ENCODE measurements around the gene HSD17B11. TPM values are rescaled to one million over a fixed set of nuclear protein-coding genes. Genes with fewer than 3 reads are reported as not detected.
A peak's percentile ranks its signal among the peaks of the same experiment; 100 is the strongest.
"Not testable (repeated sequence)": the region's sequence is repeated elsewhere in the genome, so short reads cannot be mapped to it uniquely, and the experiment has no call there.

Gene HSD17B11
- total RNA-seq, 1 donor from 2014 or later = 23.2 TPM

- DNase-seq (ENCODE audit: extremely low read depth, low read depth, low spot score) = no peak
These were observed 15.5 kb upstream of the HSD17B11 start for GRCh38 chr4:87406462-87406861.

DNA sequence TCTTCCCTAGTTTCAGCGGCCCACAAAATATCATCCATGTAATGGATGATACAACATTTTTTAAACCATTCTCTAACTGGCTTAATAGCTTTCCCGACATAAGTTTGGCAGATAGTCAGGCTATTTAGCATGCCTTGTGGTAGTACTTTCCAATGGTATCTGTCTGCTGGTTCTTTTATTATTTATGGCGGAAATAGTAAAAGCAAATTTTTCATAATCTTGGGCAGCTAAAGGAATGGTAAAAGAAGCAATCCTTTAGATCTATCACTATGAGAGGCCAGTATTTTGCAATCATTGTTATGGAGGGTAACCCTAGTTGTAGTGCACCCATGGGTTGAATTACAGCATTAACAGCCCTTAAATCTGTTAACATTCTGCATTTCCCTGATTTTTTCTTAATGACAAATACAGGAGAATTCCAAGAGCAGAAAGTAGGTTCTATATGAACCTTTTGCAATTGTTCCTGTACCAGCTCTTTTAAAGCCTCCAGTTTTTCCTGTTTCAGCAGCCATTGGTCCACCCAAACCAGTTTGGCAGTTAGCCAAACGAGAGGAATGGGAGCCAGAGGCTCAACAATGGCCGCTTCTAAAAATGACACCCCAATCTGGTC, 14.3 kb upstream of the HSD17B11 start:
- no peak for DNase-seq (ENCODE audit: extremely low read depth, low read depth, low spot score)

DNA sequence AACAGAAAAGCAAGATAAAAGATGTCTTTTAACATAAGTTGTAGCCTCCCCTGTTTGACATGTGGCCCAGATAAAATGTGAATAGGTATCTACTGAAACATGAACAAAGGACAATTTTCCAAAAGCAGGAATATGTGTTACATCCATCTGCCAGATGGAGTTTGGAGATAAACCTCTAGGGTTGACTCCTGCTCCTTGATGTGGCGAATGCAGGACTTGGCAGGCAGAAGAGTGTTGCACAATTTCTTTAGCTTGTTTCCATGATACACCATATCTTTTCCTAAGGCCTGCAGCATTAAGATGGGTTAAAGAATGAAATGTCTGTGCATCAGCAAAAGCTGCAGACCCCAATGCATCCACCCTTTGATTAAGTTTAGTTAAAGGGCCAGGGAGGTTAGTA, 12.7 kb upstream of the HSD17B11 start:
- not testable (repeated sequence) for DNase-seq (ENCODE audit: extremely low read depth, low read depth, low spot score)

DNA sequence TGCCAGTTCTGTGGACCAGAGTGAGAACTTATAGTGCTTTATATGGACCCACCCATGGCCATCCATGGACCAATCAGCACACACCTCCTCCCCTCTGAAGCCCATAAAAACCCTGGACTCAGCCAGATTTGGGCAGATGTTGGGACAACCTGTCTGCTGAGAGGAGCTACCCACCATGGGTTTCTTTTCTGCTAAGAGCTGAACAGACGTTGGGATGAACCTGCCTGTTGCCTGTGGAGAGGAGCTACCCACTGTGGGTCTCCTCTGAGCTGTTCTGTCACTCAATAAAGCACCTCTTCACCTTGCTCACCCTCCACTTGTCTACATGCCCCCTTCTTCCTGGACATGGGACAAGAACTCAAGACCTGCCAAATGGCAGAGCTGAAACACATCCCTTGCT, 9.0 kb upstream of the HSD17B11 start:
- DNase-seq (ENCODE audit: extremely low read depth, low read depth, low spot score) = no peak

GRCh38 chr4:87399148-87399547, 8.2 kb upstream of the HSD17B11 start:
- DNase-seq (ENCODE audit: extremely low read depth, low read depth, low spot score) = no peak

DNA sequence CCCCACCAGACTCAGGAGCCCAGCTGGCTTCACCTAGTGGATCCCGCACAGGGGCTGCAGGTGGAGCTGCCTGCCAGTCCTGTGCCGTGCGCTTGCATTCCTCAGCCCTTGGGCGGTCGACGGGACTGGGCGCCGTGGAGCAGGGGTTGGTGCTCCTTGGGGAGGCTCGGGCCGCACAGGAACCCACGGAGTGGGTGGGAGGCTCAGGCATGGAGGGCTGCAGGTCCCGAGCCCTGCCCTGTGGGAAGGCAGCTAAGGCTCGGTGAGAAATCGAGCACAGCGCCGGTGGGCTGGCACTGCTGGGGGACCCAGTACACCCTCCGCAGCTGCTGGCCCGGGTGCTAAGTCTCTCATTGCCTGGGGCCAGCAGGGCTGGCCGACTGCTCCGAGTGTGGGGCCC, 4.9 kb upstream of the HSD17B11 start:
- DNase-seq (ENCODE audit: extremely low read depth, low read depth, low spot score) = not testable (repeated sequence)

- DNase-seq (ENCODE audit: extremely low read depth, low read depth, low spot score) = not testable (repeated sequence)
These were observed 4.1 kb upstream of the HSD17B11 start for GRCh38 chr4:87395073-87395472.

GRCh38 chr4:87392183-87392582, 1.2 kb upstream of the HSD17B11 start:
- DNase-seq (ENCODE audit: extremely low read depth, low read depth, low spot score) = no peak

GRCh38 chr4:87391576-87392054, 627 bp upstream of the HSD17B11 start:
- no peak for DNase-seq (ENCODE audit: extremely low read depth, low read depth, low spot score)

- DNase-seq (ENCODE audit: extremely low read depth, low read depth, low spot score) = no peak
These were observed 467 bp downstream of the HSD17B11 start for GRCh38 chr4:87390551-87390890.

- not testable (repeated sequence) for DNase-seq (ENCODE audit: extremely low read depth, low read depth, low spot score)
These were observed 933 bp downstream of the HSD17B11 start for GRCh38 chr4:87390055-87390454.

GRCh38 chr4:87388901-87389300, 2.1 kb downstream of the HSD17B11 start:
- no peak for DNase-seq (ENCODE audit: extremely low read depth, low read depth, low spot score)

- DNase-seq (ENCODE audit: extremely low read depth, low read depth, low spot score) = no peak
These were observed 3.8 kb downstream of the HSD17B11 start for GRCh38 chr4:87387237-87387636.

- not testable (repeated sequence) for DNase-seq (ENCODE audit: extremely low read depth, low read depth, low spot score)
These were observed 6.4 kb downstream of the HSD17B11 start for GRCh38 chr4:87384466-87385132.

GRCh38 chr4:87382931-87383330, 8.1 kb downstream of the HSD17B11 start:
- DNase-seq (ENCODE audit: extremely low read depth, low read depth, low spot score) = no peak

GRCh38 chr4:87382116-87382515, 8.9 kb downstream of the HSD17B11 start:
- DNase-seq (ENCODE audit: extremely low read depth, low read depth, low spot score) = no peak

DNA sequence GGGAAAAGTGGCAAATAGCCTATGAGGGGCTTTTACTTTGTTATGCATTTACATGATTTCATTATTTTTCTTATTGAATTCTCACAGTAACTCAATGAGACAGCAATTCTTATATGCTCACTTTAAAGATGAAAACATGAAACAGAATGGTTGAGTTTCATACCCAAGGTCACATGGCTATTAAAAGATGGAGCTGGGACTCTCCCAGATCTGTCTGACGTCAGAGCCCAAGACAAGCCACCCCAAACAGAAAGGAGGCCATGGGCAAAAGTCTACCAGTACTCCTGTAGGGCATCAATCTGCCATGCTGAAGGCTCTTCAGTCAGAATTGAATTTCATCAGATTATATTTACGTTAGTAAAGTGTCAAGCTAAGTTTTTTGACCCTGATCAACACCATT, 13.2 kb downstream of the HSD17B11 start:
- DNase-seq (ENCODE audit: extremely low read depth, low read depth, low spot score) = no peak

DNA sequence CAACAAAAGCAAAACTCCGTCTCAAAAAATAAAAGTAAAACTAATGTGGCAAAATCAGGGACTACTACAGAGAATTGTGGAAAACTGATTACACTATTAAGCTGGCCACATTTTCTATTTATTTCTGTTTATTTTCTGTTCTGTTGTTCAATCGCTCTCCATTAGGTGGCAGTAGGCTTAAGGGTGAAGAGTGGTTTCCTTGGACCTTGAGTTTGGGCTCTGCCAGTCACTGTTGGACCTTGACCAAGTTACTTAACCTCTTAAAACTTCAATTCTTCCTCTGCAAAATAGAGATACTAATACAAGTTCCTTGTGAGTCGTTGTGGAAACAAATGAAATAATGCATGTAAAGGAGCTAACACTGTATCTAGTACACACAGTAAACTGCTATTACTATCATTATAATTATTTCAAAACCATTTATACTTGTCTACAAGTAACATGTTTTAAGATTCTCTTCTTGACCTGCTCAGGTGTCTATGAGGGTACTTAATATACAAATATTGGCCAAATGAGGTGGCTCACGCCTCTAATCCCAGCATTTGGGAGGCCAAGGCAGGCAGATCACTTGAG, 15.2 kb downstream of the HSD17B11 start:
- DNase-seq (ENCODE audit: extremely low read depth, low read depth, low spot score) = peak; percentile 29

- no peak for DNase-seq (ENCODE audit: extremely low read depth, low read depth, low spot score)
These were observed 20.9 kb downstream of the HSD17B11 start for GRCh38 chr4:87370068-87370467.

- DNase-seq (ENCODE audit: extremely low read depth, low read depth, low spot score) = no peak
These were observed 24.3 kb downstream of the HSD17B11 start for GRCh38 chr4:87366521-87367162.

GRCh38 chr4:87365348-87365747, 25.6 kb downstream of the HSD17B11 start:
- no peak for DNase-seq (ENCODE audit: extremely low read depth, low read depth, low spot score)

DNA sequence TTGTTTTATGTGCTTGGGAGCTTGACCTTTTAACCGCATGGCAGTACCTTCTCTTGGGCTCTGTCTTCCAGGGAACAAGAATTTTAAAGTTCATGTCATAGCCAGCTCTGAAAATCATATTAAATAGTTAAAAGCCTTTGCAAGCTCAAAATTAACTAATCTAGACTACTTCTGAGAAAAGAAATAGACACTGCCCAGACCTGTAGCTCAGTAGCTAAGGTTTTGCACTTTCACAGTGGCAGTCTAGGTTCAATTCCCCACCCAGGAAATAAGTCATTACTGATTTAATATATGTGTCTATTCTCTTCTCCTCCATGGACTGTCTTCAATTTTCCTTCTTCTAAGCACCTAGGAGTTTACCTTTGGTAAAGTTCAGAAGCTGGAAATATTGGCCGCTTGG, 27.4 kb downstream of the HSD17B11 start:
- DNase-seq (ENCODE audit: extremely low read depth, low read depth, low spot score) = no peak

Measured in glomerular endothelial cell (primary cell).